IPS-18c (cell line): ENCODE measurements around the gene NFKBIL1.

Experiments used
- H3K4me3 ChIP-seq: 2 replicates; pipeline ENCODE4 v1.7.0; 2013; ENCODE audit warnings: low read depth, mild to moderate bottlenecking, low read length, moderate library complexity; ENCODE audit not compliant: insufficient read depth
- H3K9me3 ChIP-seq: one replicate; pipeline ENCODE4 v1.6.1; 2013; ENCODE audit warnings: mild to moderate bottlenecking, low read length, moderate library complexity; ENCODE audit not compliant: control insufficient read depth, insufficient read depth

The NFKBIL1 gene

GRCh38 chr6:31532644-31533454 lies 14.6 kb upstream of the NFKBIL1 start:
- Histone ChIP-seq H3K4me3 (no peak overlapping the region), H3K9me3 (peaks cover 2% of the 10 kb centered on the region)

- Histone ChIP-seq H3K4me3 (no peak overlapping the region), H3K9me3 (peaks cover 2% of the 10 kb centered on the region)
Observed at GRCh38 chr6:31533455-31533841, 14.0 kb upstream of the NFKBIL1 start.

- no peak overlapping the region for H3K4me3 ChIP-seq
- peaks cover 2% of the 10 kb centered on the region for H3K9me3 ChIP-seq
Observed at GRCh38 chr6:31534011-31534410, 13.4 kb upstream of the NFKBIL1 start.

GRCh38 chr6:31534521-31535040 lies 12.8 kb upstream of the NFKBIL1 start:
- H3K9me3 ChIP-seq = peaks cover 2% of the 10 kb centered on the region
- H3K4me3 ChIP-seq = no peak overlapping the region

GRCh38 chr6:31535538-31536324 lies 11.7 kb upstream of the NFKBIL1 start:
- Histone ChIP-seq H3K9me3 (peaks cover 2% of the 10 kb centered on the region), H3K4me3 (no peak overlapping the region)

- H3K4me3 ChIP-seq = peak overlapping the region; percentile 26
- H3K9me3 ChIP-seq = peaks cover 2% of the 10 kb centered on the region
Observed at GRCh38 chr6:31538805-31539400, 8.5 kb upstream of the NFKBIL1 start.

- no peaks in the 10 kb centered on the region for H3K9me3 ChIP-seq
- peak overlapping the region; percentile 86 for H3K4me3 ChIP-seq
Observed at GRCh38 chr6:31540640-31541039, 6.8 kb upstream of the NFKBIL1 start.

- no peaks in the 10 kb centered on the region for H3K9me3 ChIP-seq
- peak overlapping the region; percentile 86 for H3K4me3 ChIP-seq
Observed at GRCh38 chr6:31541059-31541657, 6.2 kb upstream of the NFKBIL1 start.

GRCh38 chr6:31541658-31542521 lies 5.5 kb upstream of the NFKBIL1 start, which contains the start of gene DDX39B:
DDX39B (minus strand) TSS chr6:31542003; CDS start chr6:31540532, 1,471 bp downstream.
- no peaks in the 10 kb centered on the region for H3K9me3 ChIP-seq
- peak within 1 kb of the TSS; percentile 86 for H3K4me3 ChIP-seq

GRCh38 chr6:31543639-31544038 lies 3.8 kb upstream of the NFKBIL1 start:
- no peak overlapping the region for H3K4me3 ChIP-seq
- no peaks in the 10 kb centered on the region for H3K9me3 ChIP-seq

- H3K9me3 ChIP-seq = no peaks in the 10 kb centered on the region
- no peak overlapping the region for H3K4me3 ChIP-seq
Observed at GRCh38 chr6:31544676-31545075, 2.7 kb upstream of the NFKBIL1 start.

GRCh38 chr6:31545291-31545690 lies 2.1 kb upstream of the NFKBIL1 start:
- no peaks in the 10 kb centered on the region for H3K9me3 ChIP-seq
- no peak overlapping the region for H3K4me3 ChIP-seq

GRCh38 chr6:31546339-31546957 lies 960 bp upstream of the NFKBIL1 start, which contains the start of gene ATP6V1G2:
ATP6V1G2 (minus strand) TSS chr6:31546608; CDS start chr6:31546559, 49 bp downstream.
- H3K4me3 ChIP-seq = peak within 1 kb of the TSS; percentile 55
- no peaks in the 10 kb centered on the region for H3K9me3 ChIP-seq

- no peaks in the 10 kb centered on the region for H3K9me3 ChIP-seq
- peak overlapping the region; percentile 44 for H3K4me3 ChIP-seq
Observed at GRCh38 chr6:31547727-31548543, 527 bp downstream of the NFKBIL1 start.

- H3K9me3 ChIP-seq = no peaks in the 10 kb centered on the region
- H3K4me3 ChIP-seq = no peak overlapping the region
Observed at GRCh38 chr6:31548544-31548873, 1.1 kb downstream of the NFKBIL1 start.
